Neural cell (in vitro differentiated cells): ENCODE measurements around the gene WDR59. TPM values are rescaled to one million over a fixed set of nuclear protein-coding genes. Genes with fewer than 3 reads are reported as not detected.

Experiments used
- H2AFZ ChIP-seq: fragments of 200-600, 300-800 bp; sonication (generic), shearing (Covaris generic); 2 replicates; pipeline ENCODE4 v1.6.0; 2014; ENCODE audit warnings: low read depth, mild to moderate bottlenecking, antibody characterized with exemption, low read length, moderate library complexity
- H3F3A ChIP-seq: fragments of 200-600 bp; shearing (Covaris generic); 2 replicates; pipeline ENCODE4 v1.6.1; 2016; ENCODE audit warnings: mild to moderate bottlenecking, moderate library complexity, mixed read lengths, antibody characterized with exemption, low read length; ENCODE audit not compliant: insufficient read depth, poor library complexity, severe bottlenecking
- H3K27ac ChIP-seq: fragments of 200-600, 300-800 bp; sonication (generic), shearing (Covaris generic); 2 replicates; pipeline ENCODE4 v1.5.1; 2014; ENCODE audit warnings: mild to moderate bottlenecking, low read length, moderate library complexity
- H3K27me3 ChIP-seq: fragments of 300-800, 200-600 bp; sonication (generic), shearing (Covaris generic); 2 replicates; pipeline ENCODE4 v1.6.0; 2014; ENCODE audit warnings: mild to moderate bottlenecking, low read depth, low read length, moderate library complexity; ENCODE audit not compliant: insufficient read depth
- H3K36me3 ChIP-seq: fragments of 300-800, 200-600 bp; sonication (generic), shearing (Covaris generic); 2 replicates; pipeline ENCODE4 v1.5.1; 2014; ENCODE audit warnings: mild to moderate bottlenecking, antibody characterized with exemption, low read length, moderate library complexity; ENCODE audit not compliant: insufficient read depth
- H3K4me2 ChIP-seq: fragments of 300-800, 200-600 bp; sonication (generic), shearing (Covaris generic); 2 replicates; pipeline ENCODE4 v1.6.0; 2014; ENCODE audit warnings: mild to moderate bottlenecking, low read length
- H3K4me3 ChIP-seq: fragments of 300-800, 200-600 bp; sonication (generic), shearing (Covaris generic); 2 replicates; pipeline ENCODE4 v1.5.1; 2014; ENCODE audit warnings: mild to moderate bottlenecking, low read length, moderate library complexity
- H3K79me2 ChIP-seq: fragments of 200-600 bp; shearing (Covaris generic); replicated peaks from 2 replicates; pipeline ENCODE4 v1.6.0; 2014; ENCODE audit warnings: mild to moderate bottlenecking, low read length, moderate library complexity; ENCODE audit not compliant: insufficient read depth
- H3K9ac ChIP-seq: fragments of 300-800, 200-600 bp; sonication (generic), shearing (Covaris generic); 2 replicates; pipeline ENCODE4 v1.6.1; 2016; ENCODE audit warnings: mild to moderate bottlenecking, low read length, mixed read lengths
- H3K9me2 ChIP-seq: fragments of 200-600 bp; shearing (Covaris generic); 2 replicates; pipeline ENCODE4 v1.6.1; 2016; ENCODE audit warnings: mild to moderate bottlenecking, low read length, mixed read lengths; ENCODE audit not compliant: insufficient read depth
- H3K9me3 ChIP-seq: fragments of 200-600, 300-800 bp; sonication (generic), shearing (Covaris generic); 2 replicates; pipeline ENCODE4 v1.6.1; 2016; ENCODE audit warnings: mild to moderate bottlenecking, mixed run types, low read length, moderate library complexity, mixed read lengths
- H4K20me1 ChIP-seq: fragments of 200-600 bp; shearing (Covaris generic); 2 replicates; pipeline ENCODE4 v1.6.1; 2016; ENCODE audit warnings: mild to moderate bottlenecking, mixed run types; ENCODE audit not compliant: insufficient read depth
- EP300 ChIP-seq: fragments of 450-650 bp; conservative IDR thresholded peaks from 2 replicates; pipeline ENCODE4 v1.6.1; 2014; ENCODE audit warnings: antibody characterized with exemption, mild to moderate bottlenecking, moderate library complexity; ENCODE audit not compliant: poor library complexity, severe bottlenecking
- EZH2 ChIP-seq: fragments of 200-600, 300-800 bp; shearing (Covaris generic), sonication (generic); IDR thresholded peaks from 2 replicates; pipeline ENCODE4 v1.6.1; 2014; ENCODE audit warnings: antibody characterized with exemption, low read length, borderline replicate concordance, mild to moderate bottlenecking; ENCODE audit not compliant: insufficient read depth, poor library complexity, severe bottlenecking
- MXI1 ChIP-seq: fragments of 450-650 bp; conservative IDR thresholded peaks from 2 replicates; pipeline ENCODE4 v1.6.1; 2014; ENCODE audit warnings: antibody characterized with exemption, mild to moderate bottlenecking; ENCODE audit not compliant: poor library complexity, severe bottlenecking
- POLR2AphosphoS5 ChIP-seq: IDR thresholded peaks from 2 replicates; pipeline ENCODE4 v1.6.1; 2012
- RAD21 ChIP-seq: fragments of 450-650 bp; conservative IDR thresholded peaks from 2 replicates; pipeline ENCODE4 v1.6.1; 2014; ENCODE audit warnings: antibody characterized with exemption, mild to moderate bottlenecking, moderate library complexity
- SMC3 ChIP-seq: fragments of 450-650 bp; conservative IDR thresholded peaks from 2 replicates; pipeline ENCODE4 v1.6.1; 2014; ENCODE audit warnings: antibody characterized with exemption, mild to moderate bottlenecking, moderate library complexity; ENCODE audit not compliant: poor library complexity
- TAF1 ChIP-seq: IDR thresholded peaks from 2 replicates; pipeline ENCODE4 v1.6.1; 2012; ENCODE audit warnings: low read depth
- polyA plus RNA-seq: library from polyadenylated mRNA; depleted of rRNA; stranded (reverse); fragments of >200 nt; gene quantifications from 2 replicates; pipeline ENCODE4 v1.2.3, GENCODE V29; 2014
- TF ChIP-seq, protein P1 (sequence below): IDR thresholded peaks from 2 replicates; pipeline ENCODE4 v1.6.1; 2012; ENCODE audit warnings: borderline replicate concordance
- TF ChIP-seq, protein P2 (sequence below): fragments of 450-650 bp; IDR thresholded peaks from 2 replicates; pipeline ENCODE4 v1.5.1; 2014; ENCODE audit warnings: antibody characterized with exemption, mild to moderate bottlenecking, moderate library complexity; ENCODE audit not compliant: poor library complexity, severe bottlenecking

The WDR59 gene
- polyA plus RNA-seq, 1 donor from 2014 or later, result 20.3 TPM

DNA sequence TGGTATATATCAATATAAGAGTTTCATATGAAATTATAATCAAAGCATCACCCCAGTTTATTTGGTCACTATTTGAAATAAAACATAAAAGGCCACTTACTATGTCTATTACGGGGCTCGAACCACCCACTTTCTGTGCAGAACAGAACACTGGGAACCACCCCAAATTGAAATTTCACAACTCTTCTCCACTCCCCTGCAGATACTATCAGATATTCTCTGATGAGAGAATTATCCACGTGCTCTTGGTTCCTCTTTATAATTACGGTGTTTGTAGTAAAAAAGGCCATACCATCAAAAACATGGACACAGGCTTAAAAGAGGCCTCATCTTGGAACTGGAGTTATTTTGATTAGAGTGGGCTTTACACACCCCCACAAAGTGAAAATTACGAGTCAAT lies 82.8 kb downstream of the WDR59 start:
- no peaks in the 10 kb centered on the region for H3K9me2 ChIP-seq
- no peaks in the 10 kb centered on the region for H3K79me2 ChIP-seq
- no peaks in the 10 kb centered on the region for H3K27me3 ChIP-seq
- H3K4me3 ChIP-seq, result no peak overlapping the region
- H2AFZ ChIP-seq, result no peak overlapping the region
- no peaks in the 10 kb centered on the region for H4K20me1 ChIP-seq
- no peaks in the 10 kb centered on the region for H3K9me3 ChIP-seq
- no peak overlapping the region for H3K4me2 ChIP-seq
- H3K9ac ChIP-seq, result no peak overlapping the region
- H3F3A ChIP-seq, result no peaks in the 10 kb centered on the region
- no peaks in the 10 kb centered on the region for H3K36me3 ChIP-seq
- TF ChIP-seq, protein P1, sequence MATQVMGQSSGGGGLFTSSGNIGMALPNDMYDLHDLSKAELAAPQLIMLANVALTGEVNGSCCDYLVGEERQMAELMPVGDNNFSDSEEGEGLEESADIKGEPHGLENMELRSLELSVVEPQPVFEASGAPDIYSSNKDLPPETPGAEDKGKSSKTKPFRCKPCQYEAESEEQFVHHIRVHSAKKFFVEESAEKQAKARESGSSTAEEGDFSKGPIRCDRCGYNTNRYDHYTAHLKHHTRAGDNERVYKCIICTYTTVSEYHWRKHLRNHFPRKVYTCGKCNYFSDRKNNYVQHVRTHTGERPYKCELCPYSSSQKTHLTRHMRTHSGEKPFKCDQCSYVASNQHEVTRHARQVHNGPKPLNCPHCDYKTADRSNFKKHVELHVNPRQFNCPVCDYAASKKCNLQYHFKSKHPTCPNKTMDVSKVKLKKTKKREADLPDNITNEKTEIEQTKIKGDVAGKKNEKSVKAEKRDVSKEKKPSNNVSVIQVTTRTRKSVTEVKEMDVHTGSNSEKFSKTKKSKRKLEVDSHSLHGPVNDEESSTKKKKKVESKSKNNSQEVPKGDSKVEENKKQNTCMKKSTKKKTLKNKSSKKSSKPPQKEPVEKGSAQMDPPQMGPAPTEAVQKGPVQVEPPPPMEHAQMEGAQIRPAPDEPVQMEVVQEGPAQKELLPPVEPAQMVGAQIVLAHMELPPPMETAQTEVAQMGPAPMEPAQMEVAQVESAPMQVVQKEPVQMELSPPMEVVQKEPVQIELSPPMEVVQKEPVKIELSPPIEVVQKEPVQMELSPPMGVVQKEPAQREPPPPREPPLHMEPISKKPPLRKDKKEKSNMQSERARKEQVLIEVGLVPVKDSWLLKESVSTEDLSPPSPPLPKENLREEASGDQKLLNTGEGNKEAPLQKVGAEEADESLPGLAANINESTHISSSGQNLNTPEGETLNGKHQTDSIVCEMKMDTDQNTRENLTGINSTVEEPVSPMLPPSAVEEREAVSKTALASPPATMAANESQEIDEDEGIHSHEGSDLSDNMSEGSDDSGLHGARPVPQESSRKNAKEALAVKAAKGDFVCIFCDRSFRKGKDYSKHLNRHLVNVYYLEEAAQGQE, result no peak
- TF ChIP-seq TAF1, result no peak
- TF ChIP-seq EZH2, result no peak
- no peak for TF ChIP-seq MXI1
- TF ChIP-seq, protein P2, sequence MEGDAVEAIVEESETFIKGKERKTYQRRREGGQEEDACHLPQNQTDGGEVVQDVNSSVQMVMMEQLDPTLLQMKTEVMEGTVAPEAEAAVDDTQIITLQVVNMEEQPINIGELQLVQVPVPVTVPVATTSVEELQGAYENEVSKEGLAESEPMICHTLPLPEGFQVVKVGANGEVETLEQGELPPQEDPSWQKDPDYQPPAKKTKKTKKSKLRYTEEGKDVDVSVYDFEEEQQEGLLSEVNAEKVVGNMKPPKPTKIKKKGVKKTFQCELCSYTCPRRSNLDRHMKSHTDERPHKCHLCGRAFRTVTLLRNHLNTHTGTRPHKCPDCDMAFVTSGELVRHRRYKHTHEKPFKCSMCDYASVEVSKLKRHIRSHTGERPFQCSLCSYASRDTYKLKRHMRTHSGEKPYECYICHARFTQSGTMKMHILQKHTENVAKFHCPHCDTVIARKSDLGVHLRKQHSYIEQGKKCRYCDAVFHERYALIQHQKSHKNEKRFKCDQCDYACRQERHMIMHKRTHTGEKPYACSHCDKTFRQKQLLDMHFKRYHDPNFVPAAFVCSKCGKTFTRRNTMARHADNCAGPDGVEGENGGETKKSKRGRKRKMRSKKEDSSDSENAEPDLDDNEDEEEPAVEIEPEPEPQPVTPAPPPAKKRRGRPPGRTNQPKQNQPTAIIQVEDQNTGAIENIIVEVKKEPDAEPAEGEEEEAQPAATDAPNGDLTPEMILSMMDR, result no peak
- TF ChIP-seq POLR2AphosphoS5, result no peak
- TF ChIP-seq EP300, result no peak
- TF ChIP-seq SMC3, result no peak
- no peak for TF ChIP-seq RAD21
- no peak overlapping the region for H3K27ac ChIP-seq

DNA sequence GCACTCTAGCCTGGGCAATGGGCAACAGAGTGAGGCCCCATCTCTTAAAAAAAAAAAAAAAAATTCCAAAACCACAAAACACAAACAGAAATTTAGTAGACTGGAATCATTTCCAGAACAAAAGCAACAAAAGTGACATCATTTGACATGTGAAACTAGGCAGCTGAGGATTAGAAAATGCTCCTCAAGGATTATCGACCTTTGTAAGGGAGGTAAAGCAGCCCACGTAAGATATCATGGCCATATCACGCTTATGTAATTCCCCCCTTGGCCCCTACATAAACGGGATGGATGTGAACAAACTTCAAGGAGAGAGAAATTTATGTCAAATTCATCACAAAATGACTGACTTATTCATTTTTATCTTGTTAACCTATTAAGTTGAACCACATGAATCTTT lies 83.3 kb downstream of the WDR59 start:
- Histone ChIP-seq H3K36me3 (no peaks in the 10 kb centered on the region), H4K20me1 (no peaks in the 10 kb centered on the region), H3K27me3 (no peaks in the 10 kb centered on the region), H3K9me2 (no peaks in the 10 kb centered on the region), H3K9me3 (no peaks in the 10 kb centered on the region), H3F3A (no peaks in the 10 kb centered on the region), H3K9ac (no peak overlapping the region), H3K27ac (no peak overlapping the region), H3K4me3 (no peak overlapping the region), H3K79me2 (no peaks in the 10 kb centered on the region), H2AFZ (no peak overlapping the region), H3K4me2 (no peak overlapping the region)
- TF ChIP-seq RAD21, result no peak
- TF ChIP-seq POLR2AphosphoS5, result no peak
- no peak for TF ChIP-seq MXI1
- TF ChIP-seq TAF1, result no peak
- TF ChIP-seq, protein P1, result no peak
- TF ChIP-seq SMC3, result no peak
- no peak for TF ChIP-seq EZH2
- TF ChIP-seq, protein P2, result no peak
- no peak for TF ChIP-seq EP300
